Endothelial cell of umbilical vein (primary cell): ENCODE results near the gene MARF1.

Experiments used
- EZH2 ChIP-seq: IDR thresholded peaks from 2 replicates; pipeline ENCODE4 v1.6.1; 2012; ENCODE audit warnings: borderline replicate concordance, low read depth, mild to moderate bottlenecking, moderate library complexity, low read length, inconsistent platforms; ENCODE audit not compliant: severe bottlenecking
- FOS ChIP-seq: IDR thresholded peaks from 2 replicates; pipeline ENCODE4 v1.6.1; 2011; ENCODE audit warnings: mild to moderate bottlenecking, low read length, moderate library complexity, borderline replicate concordance; ENCODE audit not compliant: insufficient read depth
- GATA2 ChIP-seq: IDR thresholded peaks from 2 replicates; pipeline ENCODE4 v1.7.0; 2011; ENCODE audit warnings: low read depth, mild to moderate bottlenecking, moderate library complexity, mixed read lengths, low read length; ENCODE audit not compliant: insufficient read length, insufficient read depth
- POLR2A ChIP-seq: IDR thresholded peaks from 2 replicates; pipeline ENCODE4 v1.6.1; 2012; ENCODE audit warnings: low read depth, mild to moderate bottlenecking, control low read depth, low read length
- POLR2AphosphoS5 ChIP-seq: IDR thresholded peaks from 2 replicates; pipeline ENCODE4 v1.6.1; 2012; ENCODE audit warnings: low read depth, mild to moderate bottlenecking, control low read depth, low read length, moderate library complexity; ENCODE audit not compliant: insufficient read depth
- TF ChIP-seq, protein P1 (sequence below), 2 donors: IDR thresholded peaks; 1 replicate in 1 of 2; 2 replicates in 1 of 2; pipeline ENCODE4 v1.5.1; 2011; ENCODE audit warnings: low read length in 2 of 2, mild to moderate bottlenecking in 2 of 2, moderate library complexity in 2 of 2, control low read depth in 1 of 2, inconsistent platforms in 1 of 2, low read depth in 1 of 2; ENCODE audit not compliant: insufficient read depth in 1 of 2; ENCODE audit errors: extremely low read depth in 1 of 2
- TF ChIP-seq, protein P2 (sequence below): IDR thresholded peaks from 2 replicates; pipeline ENCODE4 v1.6.1; 2011; ENCODE audit not compliant: insufficient read depth, insufficient read length

DNA sequence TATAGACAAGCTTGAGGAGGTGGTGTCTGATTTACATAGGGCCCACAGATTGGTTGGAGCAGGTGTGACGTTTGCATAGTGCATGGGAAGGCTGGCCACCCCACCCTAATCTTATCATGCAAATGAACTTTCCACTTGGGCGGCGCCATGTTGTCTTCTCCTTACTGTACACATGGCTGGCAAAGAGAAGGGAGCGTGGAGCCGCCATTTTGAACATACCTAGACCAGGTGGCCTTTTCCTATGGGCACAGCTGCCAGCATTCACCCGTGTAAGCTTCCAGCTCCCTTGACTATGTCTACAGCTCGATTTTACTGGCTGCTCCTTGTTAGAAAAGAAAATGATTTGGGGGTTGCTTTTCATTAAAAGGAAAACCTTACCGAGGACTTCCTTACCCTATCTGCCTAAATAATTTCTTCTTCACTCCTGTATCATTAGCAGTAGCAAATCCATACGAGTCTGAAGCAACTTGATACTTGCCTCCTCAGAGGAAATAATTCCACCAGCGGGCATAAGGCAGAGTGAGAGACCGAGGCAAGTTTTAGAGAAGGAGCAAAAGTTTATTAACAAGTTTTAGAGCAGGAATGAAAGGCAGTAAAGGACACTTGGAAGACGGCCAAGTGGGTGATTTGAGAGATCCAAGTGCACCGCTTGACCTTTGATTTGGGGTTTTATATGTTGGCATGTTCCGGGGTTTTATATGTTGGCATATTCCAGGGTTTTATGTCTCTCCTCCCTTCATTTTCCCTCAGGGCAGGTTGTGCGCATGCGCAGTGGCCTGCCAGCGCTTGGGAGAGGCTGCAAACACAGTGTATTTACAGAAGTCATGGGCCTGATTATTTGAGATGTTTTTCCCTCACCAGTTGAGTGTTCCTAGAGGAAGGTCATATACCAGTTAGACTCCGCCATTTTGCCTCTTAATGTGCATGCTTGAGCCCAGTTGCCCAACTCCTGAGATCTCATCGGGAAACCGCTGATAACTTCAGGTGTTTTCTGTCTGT, 65.7 kb downstream of the MARF1 start:
- TF ChIP-seq, protein P1, sequence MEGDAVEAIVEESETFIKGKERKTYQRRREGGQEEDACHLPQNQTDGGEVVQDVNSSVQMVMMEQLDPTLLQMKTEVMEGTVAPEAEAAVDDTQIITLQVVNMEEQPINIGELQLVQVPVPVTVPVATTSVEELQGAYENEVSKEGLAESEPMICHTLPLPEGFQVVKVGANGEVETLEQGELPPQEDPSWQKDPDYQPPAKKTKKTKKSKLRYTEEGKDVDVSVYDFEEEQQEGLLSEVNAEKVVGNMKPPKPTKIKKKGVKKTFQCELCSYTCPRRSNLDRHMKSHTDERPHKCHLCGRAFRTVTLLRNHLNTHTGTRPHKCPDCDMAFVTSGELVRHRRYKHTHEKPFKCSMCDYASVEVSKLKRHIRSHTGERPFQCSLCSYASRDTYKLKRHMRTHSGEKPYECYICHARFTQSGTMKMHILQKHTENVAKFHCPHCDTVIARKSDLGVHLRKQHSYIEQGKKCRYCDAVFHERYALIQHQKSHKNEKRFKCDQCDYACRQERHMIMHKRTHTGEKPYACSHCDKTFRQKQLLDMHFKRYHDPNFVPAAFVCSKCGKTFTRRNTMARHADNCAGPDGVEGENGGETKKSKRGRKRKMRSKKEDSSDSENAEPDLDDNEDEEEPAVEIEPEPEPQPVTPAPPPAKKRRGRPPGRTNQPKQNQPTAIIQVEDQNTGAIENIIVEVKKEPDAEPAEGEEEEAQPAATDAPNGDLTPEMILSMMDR (IDR thresholded peaks at IDR 0.05; ENCODE audit: extremely low read depth in 1 of 2, insufficient read depth in 1 of 2, low read depth in 1 of 2, low read length in 2 of 2), result no peak
- no peak for TF ChIP-seq POLR2A
- TF ChIP-seq EZH2, result no peak
- no peak for TF ChIP-seq FOS
- TF ChIP-seq POLR2AphosphoS5, result no peak
- TF ChIP-seq, protein P2, sequence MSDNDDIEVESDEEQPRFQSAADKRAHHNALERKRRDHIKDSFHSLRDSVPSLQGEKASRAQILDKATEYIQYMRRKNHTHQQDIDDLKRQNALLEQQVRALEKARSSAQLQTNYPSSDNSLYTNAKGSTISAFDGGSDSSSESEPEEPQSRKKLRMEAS, result no peak
- TF ChIP-seq GATA2, result no peak
